ENCODE measurements around the gene CSPG4.
"Not testable (repeated sequence)": the region's sequence is repeated elsewhere in the genome, so short reads cannot be mapped to it uniquely, and the experiment has no call there.

CSPG4 gene

DNA sequence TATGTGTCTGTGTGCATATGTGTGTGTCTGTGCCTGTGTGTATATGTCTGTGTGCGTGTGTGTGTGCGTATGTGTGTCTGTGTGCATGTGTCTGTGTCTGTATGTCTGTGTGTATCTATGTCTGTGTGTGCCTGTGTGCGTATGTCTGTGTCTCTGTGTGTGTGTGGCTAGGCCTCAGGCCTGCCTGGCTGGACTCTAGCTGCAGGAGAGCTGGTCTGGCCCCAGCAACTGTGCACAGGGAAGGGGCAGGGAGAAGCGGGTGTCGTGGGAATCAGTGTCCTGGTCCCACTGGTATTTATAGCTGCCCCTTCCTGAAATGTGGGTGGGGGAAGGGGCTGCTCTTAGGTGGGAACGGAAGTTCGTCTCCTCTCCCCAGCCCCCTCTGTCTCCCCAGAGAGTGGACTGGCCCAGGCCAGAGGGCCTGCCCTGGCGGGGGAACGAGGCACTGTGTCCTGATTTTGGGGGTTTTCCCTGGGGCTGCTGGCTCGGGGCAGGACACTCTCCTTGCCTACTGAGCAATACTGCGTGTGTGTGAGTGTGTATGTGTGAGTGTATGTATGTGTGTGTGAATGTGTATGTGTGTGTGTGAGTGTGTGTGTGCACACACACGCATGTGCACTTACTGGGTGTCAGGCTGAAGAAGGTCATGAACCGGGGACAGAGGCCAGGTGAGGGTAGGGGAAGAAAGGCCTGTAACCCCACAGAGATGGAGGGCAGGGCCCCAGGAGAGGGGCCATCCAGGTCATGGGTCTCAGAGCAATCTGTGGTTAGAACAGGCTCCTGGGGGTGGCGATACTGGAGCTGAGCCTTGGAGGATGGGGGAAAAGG lies 6.6 kb downstream of the CSPG4 start:
- DNase-seq (ENCODE audit: low read depth in 2 of 2), result no peak

DNA sequence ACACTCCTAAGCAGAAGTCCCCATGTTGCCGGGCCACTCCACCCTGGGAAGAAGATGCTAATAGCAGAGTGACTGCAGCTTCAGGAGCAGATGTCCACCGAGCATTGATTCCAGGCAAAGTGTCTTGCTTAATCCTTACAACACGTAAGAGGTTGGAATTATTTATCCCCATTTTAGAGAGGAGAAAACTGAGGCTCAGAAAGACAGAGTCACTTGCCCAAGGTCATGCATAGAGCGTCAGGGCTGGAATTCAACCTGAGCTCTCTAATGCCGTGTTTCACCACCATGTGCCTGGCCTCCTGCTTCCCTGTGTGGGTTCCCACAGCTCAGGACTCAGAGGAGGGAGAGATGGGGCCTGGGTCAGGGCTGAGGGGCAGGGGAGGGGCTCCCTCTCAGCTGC lies 7.3 kb downstream of the CSPG4 start:
- not testable (repeated sequence) for DNase-seq (ENCODE audit: low read depth in 2 of 2)

DNA sequence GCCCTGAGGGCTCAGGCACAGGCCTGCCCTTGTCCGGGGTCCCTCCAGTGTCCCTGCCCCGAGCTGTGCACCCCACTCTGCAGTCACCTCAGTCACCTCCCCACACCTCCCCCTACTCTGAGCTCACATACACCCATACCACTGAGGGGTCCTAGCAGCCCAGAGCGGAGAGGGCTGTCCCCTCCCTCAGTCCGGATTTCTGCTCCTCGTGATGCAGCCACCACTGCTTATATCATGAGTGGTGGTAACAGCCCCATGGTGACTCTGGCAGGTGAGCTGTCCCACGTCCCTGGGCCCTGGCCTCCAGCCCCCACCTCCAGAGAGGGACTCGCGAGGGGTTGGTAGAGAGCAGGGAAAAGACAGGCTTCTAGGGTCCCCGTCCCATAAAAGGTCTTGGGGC lies 8.0 kb downstream of the CSPG4 start:
- no peak for DNase-seq (ENCODE audit: low read depth in 2 of 2)

DNA sequence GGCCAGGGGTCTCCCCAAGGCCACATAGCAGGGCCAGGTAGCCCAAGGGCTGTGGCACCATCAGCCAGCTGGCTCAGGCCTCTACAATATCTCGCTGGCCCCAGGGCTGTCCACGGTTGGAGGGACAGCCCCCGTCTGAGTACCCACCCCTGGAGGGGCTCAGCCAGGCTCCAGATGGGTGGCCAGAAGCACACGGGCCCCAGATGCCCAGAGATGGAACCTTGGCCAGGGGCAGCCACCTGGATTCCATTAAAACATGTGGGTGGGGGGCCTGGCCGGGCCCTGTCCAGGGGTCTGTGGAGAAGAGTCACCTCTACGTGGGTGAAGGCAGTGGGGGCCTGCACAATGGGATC lies 8.4 kb downstream of the CSPG4 start:
- DNase-seq (ENCODE audit: low read depth in 2 of 2), result no peak

DNA sequence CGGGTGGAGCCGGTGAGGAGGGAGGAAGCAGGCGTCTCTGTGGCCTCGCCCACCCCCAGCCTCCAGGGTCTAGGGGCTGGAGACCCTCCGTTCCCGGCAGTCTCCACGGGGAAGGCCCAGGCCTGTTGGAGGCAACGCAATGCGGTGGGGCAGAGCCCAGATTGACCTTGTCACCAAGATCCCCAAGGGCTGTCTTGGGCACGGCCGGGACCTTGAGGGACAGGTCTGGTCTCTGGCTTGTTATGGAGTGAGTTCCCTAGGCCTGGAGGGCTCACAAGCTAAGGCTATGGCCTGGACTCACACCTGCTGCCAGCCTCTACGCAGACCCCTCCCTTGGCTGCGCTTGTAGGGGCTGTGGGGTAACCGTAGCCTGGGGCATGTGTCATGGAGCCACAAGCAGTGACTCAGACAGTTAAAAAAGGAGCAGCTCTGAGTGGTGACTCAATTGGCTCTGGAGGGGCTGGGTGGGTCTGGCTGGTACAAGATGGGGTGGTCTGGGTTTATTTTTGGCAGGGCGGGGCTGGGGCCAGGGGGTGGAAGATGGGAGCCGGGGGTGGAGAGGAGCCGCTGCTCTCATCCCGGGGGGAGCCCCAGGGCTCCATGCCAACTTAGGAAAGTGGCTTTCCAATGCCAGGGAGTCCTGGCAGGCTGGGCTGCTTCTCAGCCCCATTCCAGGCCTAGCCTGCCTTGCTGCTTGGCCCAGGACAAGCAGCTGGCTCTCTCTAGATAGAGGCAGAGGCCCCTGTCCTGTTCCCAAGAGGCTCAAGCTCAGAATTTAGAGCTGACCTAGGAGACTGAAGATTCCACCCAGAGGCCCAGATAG lies 9.0 kb downstream of the CSPG4 start:
- DNase-seq (ENCODE audit: low read depth in 2 of 2), result not testable (repeated sequence)

DNA sequence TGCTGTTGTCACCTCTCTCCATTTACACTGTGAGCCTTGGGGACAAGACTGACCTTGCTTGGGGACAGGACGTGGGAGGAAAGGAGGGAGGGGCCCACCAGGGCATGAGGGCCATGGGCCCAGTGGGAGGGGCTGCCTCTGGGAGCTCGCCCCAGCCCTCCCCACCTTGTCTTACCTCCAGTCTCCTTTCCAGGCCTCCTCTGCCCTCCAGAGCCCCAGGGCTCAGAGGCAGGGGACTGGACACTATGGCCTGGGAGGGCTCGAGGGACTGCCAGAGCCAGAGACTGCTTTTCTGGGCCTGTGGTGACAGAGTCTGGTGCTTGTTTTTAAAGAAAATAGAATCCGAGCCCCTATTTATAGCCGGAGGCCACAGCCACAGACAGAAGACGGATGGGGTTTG lies 10.2 kb downstream of the CSPG4 start:
- DNase-seq (ENCODE audit: low read depth in 2 of 2), result no peak

DNA sequence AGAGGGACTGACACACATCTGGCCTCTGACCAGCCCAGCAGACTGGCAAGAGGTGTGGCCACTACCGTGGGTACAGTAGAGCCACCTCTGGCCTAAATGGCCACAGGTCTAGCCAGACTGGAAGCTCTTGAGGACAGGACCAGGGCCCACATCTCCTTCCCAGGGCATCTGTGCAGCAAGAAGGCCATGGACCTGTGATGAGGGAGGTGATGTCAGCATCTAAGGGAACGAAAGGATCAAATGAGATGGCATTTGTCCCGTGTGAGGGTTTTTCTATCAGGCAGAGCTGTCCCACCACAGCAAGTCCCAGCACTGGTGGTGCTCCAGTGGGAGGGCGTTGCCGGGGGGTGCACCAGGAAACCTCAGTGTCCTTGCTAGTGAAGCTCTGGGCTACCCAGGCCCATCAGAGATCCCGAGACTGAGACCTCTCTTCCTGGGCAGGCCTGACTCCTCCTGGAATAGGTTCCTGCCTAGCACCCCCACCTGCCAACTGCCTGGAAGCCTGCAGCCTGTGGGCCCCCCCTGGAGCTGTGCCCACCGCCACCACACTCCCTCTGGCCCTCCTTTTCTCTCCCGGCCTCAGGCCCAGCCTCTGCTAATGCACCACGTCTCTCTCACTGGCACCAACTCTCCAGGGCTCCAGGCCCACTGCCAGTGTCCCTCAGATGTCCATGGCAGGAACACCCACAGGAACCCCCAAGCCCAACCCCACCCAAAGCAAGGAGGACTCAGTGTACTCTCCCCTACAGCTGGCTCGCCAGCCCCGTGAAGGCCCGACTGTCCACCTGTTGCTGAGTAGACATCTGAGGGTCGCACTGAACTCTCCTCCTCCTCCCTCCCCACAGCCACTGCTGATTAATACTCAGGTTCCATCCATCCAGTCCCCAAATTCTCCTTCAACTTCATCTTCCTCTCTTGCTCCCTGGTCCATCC lies 11.3 kb downstream of the CSPG4 start:
- DNase-seq (ENCODE audit: low read depth in 2 of 2), result not testable (repeated sequence)

DNA sequence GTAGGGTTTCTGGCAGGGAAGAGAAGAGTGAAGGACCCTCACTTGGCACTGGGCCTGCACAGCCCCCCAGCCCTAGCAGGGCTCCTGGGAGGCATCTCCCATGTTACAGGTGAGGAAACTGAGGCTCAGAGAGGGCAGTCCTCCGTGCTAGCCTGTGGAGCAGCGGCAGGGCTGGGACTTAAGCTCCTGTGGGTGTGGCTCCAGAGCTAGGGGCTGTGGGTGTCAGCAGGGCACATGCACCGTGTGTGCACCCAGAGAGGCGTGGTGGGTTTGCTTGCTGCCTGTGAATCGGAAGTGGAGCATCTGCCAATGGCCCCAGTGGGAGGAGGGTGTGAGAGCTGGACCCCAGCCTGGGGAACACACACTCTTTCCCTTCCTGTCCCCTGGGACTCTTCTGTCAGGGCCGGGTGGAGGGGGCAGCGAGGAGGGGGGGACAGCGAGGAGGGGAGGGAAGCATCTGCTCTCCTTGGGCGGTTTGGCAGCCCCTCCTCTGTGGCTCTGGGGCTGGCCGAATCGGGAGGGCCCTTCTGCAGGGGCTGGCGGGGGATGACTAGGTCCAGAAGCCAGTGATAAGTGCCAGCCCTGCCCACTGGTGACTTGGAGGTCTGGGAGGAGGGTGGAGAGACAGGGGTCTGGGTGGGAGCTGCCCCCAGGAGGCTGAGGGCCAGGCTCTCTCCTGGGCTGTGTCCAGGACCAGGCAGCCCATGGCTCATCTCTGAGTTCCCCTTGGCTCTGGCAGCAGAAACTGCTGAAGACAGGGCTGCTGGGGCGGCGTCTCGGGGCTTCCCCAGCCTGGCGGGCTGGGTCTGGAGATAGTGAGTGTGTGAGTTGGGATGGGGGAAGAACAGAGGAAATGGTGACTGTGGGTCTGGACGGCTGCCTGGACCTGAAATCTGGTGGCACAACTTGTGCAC lies 12.4 kb downstream of the CSPG4 start:
- not testable (repeated sequence) for DNase-seq (ENCODE audit: low read depth in 2 of 2)

DNA sequence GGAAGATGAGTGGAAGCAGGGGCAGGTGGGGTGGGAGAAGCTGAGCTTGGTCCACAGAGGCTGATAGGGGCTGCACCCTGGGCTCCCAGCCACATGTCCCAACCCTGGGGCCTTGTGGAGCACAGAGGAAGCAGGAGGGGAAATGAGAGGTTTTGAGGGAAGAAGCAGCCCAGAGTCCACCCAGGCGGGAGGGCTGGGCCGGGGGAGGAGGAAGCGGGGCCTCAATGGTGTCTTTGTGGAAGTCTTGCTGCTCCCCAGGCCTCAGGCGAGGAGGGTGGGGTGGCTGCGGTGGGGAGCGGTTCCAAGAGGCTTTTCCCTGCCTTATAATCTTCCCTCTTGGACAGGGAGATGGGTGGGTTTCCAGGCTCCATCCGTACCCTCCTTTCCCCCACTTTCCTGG lies 13.1 kb downstream of the CSPG4 start:
- DNase-seq (ENCODE audit: low read depth in 2 of 2), result not testable (repeated sequence)

DNA sequence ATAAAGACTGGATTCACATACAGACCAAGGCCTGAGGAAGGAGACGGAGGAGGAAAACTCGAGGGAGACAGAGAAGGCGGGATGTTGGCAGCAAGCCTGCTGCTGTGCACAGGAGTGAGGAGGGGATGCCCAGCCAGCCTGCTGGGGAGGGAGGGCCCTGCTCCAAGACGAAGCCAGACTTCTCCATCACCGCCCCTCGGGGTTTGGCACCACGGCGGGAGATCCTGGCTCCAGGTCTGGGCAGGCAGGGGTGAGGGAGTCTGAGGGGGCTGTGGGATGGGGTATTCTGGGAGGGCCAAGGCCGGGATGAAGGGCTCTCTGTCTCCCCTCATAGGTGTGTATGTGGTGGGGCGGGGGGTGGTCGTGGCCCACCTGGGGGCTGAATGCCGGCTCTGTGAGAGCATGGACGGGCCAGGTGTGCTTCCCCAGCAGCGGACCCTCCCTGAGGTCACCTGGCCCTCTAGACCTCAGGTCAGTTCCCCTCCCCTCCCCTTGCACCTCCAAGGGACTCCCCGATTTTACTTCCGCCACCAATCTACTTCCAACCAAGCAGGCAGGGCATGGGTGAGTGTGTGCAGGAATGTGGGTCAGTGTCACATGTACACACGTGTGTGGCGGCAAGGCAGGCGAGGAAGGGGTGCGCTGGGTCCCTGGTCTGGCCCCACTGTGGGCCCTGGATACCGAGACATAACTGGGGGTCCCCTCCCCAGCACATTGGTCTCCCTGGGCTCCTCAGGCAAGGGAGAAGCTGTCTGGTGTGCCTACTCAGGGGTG lies 14.5 kb downstream of the CSPG4 start:
- DNase-seq (ENCODE audit: low read depth in 2 of 2), result not testable (repeated sequence)

DNA sequence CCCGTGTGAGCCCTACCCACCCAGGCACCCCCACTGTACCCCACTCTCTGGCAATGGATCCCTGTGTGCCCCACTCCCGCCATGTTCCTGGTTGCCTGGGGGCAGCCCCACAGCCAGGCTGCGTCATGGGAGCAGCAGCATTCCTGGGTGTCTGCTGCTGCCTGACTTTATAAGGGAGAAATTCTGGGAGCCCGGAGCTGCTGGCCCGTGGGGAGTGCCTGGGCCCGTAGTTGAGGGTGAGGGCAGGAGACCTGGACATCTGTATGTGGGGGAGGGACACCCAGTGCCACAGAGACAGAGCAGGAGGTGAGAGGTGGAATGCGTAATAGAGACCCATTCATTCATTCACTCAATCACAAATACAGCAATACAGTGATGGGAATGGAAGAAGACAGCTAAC lies 15.1 kb downstream of the CSPG4 start:
- no peak for DNase-seq (ENCODE audit: low read depth in 2 of 2)

DNA sequence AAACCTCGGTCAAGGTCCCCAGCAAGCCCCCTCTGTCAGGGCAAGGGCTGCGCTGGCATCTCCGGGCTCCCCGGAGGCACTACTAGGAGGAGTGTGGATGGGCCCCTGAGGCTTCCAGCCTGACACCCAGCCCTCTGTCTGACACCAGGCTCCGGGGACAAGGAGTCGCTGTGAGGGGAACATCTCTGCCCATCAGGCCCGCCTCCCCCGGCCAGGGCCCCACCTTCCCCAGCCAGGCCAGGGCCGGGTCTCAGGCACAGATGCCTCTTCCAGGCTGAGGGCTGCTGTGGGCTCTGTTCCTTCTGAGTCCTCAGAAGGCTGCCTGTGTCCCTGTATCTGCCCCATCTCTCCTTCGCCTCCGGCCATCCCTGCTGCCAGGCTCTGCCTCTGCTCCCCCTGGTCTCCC lies 15.8 kb downstream of the CSPG4 start:
- DNase-seq (ENCODE audit: low read depth in 2 of 2), result no peak

DNA sequence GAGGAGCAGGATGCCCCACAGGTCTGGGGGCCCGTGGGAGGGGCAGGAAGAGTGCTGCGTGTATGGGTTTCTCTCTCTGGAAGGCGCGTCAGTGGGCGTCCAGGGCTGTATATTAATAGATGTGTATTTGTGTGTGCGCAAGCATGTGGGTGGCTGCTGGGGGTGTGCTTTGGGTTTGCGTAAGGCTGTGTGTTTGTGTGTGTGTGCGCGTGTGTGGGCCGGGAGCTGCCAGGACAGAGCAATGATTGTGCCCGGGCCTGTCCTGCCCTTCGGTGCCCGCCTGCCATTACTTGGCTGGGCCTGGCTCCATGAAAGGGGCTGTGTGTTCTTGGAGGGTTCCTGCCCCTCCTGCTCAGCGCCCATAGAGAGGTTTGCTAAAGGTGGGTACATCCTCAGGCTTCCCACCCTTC lies 16.3 kb downstream of the CSPG4 start:
- no peak for DNase-seq (ENCODE audit: low read depth in 2 of 2)

DNA sequence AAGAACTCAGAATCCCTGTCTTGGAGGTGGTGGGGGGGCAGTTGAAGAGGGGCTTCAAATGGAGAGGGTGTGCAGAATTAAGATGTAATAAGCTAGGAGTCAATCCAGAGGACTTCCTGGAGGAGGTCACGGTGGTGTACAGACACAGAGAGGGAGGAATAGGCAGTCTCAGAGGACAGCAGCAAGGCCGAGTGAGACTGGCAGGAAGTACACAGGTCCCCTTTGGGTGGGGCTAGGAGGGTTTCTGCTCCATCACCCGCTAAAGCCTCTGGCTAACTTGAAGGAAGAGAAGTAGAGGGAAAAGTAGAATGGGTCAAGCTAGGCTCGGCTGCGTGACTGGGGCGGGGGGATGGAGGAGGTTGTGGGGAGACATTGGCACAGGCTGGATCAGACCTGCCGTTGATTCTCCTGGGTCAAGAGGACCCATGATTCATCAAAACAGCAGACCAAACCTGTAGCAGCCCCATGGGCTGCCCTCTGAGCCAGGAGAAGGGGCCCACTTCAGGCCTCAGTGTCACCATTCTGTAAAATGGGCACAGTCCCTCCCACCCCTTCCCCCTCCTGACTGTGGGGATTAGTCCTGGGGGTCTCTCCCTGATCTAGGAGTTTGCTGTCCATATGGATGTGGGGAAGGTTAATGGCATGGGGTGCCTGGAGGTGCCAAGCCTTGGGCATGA lies 16.9 kb downstream of the CSPG4 start:
- no peak for DNase-seq (ENCODE audit: low read depth in 2 of 2)

DNA sequence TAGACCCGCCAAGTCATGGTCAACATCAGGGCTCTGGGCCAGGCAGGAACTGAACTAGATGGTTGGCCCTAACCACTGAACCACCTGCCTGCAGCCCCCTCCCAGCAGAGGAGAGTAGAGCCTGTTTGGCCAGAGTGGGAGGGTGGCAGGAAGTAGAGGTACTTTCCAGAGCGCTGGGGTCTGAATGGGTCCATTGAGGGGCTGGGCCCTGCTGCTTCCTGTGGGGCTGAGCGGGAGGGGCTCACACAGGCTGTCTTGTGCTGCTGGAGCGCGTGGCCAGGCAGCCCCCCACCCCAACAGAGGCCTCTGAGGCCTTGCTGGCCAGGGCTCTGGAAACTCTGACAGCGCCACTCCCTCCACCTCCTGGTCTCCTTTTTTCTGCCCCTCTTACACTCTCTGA lies 17.4 kb downstream of the CSPG4 start:
- no peak for DNase-seq (ENCODE audit: low read depth in 2 of 2)

DNA sequence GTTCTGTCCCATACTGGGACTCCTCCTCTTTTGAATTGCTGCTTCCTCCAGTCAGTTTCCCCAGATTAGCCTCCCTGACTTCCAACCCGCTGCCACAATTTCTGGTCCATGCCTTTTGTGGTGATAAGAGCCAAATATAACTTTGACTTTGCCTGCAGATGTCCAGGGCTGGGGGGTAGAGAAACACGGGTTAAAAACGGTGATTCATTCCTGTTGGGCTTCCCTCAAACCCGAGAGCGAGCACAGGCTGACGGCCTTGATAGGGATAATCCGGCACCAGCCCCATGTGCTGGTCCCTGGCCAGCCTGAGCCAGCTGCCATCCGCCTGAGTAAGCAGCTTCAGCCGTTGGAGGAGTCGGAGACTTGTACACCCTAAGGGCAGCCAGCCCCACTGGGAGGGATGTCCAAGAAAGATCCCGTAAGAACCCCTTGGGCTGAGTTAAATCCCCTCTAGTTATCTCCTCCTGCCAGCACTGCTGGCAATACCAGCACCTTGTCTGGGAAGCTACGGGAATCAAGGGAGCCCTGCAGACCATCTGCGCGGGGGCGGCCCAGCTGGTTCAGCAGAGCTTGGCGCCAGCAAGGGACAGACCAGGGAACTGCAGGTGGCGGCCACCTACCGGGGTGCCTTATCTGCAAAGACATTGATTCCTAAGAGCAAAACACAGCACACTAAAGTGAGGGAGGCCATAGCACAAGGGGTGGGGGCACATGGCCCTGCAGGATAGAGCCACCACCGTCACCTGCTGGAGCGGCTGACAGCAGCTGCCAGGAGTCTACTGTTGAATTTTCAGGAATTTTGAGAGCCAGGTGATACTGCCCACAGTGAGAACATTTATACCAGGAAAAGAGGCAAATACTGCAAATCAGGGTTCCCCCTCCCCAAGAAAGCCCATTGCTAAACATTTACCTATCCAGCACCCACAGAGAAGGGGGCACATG lies 18.1 kb downstream of the CSPG4 start:
- DNase-seq (ENCODE audit: low read depth in 2 of 2), result no peak

DNA sequence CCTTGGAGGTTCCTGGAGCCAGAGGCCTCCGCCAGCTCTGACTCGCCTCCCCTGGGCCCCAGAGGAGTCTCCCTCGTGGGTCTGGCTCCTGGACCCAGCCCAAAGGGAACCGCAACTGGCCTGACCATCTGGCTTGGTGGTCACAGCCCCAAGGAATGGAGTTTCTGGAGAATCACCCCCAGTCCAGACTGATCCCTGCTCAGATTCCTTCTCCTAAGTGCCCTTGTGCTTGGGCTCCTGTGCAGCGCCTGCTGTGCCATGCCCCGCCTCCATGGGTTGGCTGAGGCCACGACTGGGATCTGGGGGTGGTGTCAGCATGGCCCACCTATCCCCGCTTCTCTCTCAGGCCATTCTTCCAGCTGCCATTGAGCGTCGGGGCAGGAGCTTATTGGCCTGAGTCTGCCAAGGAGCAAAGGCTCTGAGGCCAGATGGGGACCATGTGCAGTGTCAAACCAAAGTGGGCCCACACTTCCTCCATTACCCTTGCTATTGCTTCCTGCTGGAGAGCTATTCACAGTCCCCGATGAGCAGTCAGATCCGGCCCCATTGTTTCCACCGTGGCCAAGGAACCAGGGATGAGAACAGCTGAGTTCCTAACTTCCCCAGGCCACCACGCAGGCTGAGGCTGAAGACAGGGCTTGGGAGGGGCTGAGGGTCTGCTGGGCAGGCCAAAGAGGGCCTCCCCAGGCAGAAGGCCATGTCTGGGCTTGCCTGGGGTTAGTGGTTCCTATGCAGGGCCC lies 19.0 kb downstream of the CSPG4 start:
- no peak for DNase-seq (ENCODE audit: low read depth in 2 of 2)

DNA sequence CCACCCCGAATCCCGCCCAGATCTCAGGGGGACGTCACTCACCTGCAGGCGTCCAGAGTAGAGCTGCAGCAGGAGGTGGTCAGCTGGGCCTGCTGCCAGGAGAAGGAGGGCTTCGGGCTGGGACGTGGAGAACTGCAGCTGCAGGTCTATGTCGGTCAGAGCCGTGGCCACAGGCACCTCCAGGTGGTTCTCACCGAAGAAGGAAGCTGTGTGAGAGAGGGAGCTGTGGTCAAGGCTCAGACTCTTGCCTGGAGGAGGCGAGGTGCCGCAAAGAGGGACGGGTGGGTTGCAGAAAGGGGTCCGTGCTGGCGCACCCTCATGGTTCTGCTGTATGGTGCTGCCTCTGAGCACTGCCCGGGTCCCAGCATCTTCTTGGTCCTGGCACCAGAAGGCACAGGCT lies 19.6 kb downstream of the CSPG4 start:
- DNase-seq (ENCODE audit: low read depth in 2 of 2), result not testable (repeated sequence)
